Measurements from ENCODE around the gene STK32B. TPM values are rescaled to one million over a fixed set of nuclear protein-coding genes. Genes with fewer than 3 reads are reported as not detected.

STK32B gene
- total and polyA plus RNA-seq, 2 donors (not counting 1 experiment from before 2014, with no cell fraction given) = 0.22 to 0.30 TPM

DNA sequence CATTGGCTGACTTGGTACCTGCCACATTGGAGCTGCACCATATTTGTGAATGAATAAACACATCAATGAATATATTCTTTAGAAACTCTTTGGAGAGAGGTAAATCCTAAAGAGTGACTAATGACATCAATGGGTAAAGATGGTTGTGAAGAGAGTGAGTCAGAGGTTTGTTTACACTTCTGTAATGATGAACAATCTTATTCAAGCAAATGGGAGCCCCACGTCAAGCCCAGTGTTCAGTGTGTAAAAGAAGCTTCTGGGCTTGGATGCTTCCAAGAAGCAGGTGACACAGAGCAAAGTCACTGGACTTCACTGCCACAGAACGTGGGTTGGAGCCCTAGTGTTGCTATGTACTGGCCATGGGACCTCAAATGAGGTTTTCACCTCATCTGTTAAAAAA, 319.0 kb downstream of the STK32B start:
- ChIA-PET CTCF (no interaction called here), POLR2A (no interaction called here)
- 88% methylated on average over 1 of the region's 2 CpGs for WGBS (ENCODE audit: insufficient coverage)
- Histone ChIP-seq H3K9ac (ENCODE audit: low read length) (no peak overlapping the region), H3K4me2 (replicated peaks; ENCODE audit: low read depth, low read length, poor library complexity, severe bottlenecking) (no peak overlapping the region), H3K27ac (ENCODE audit: low read length in 2 of 2) (no peak overlapping the region), H2AFZ (ENCODE audit: insufficient read depth, low read depth, low read length, poor library complexity, severe bottlenecking) (no peak overlapping the region), H4K20me1 (ENCODE audit: control insufficient read depth, insufficient read depth, low read length, poor library complexity, severe bottlenecking) (no peaks in the 10 kb centered on the region), H3K27me3 (replicated peaks in 1 of 4; ENCODE audit: control extremely low read depth in 1 of 4, control insufficient read depth in 3 of 4, insufficient read depth in 4 of 4, low read length in 3 of 4) (no peaks in the 10 kb centered on the region), H3K79me2 (ENCODE audit: control insufficient read depth, insufficient read depth, low read length) (no peaks in the 10 kb centered on the region), H3K36me3 (replicated peaks in 1 of 2; ENCODE audit: control extremely low read depth in 1 of 2, control insufficient read depth in 1 of 2, extremely low read depth in 1 of 2, insufficient read depth in 2 of 2, low read length in 1 of 2) (no peaks in the 10 kb centered on the region), H3K4me3 (ENCODE audit: control extremely low read depth in 1 of 5, extremely low read depth in 1 of 5, insufficient read depth in 1 of 5, low read depth in 2 of 5, low read length in 4 of 5) (no peak overlapping the region), H3K4me1 (ENCODE audit: control insufficient read depth in 2 of 2, insufficient read depth in 2 of 2, low read length in 2 of 2) (no peaks in the 10 kb centered on the region), H3K9me3 (ENCODE audit: control extremely low read depth in 1 of 3, control insufficient read depth in 2 of 3, insufficient read depth in 1 of 3, low read length in 2 of 3) (peaks cover 0 to 4% (median 0%) of the 10 kb centered on the region in 3 donors)
- no peak overlapping the region for H3K27ac Mint-ChIP-seq
- no peak overlapping the region for H3K4me3 Mint-ChIP-seq
- no peak for TF ChIP-seq EZH2 (IDR thresholded peaks at IDR 0.05; ENCODE audit: borderline replicate concordance, insufficient read depth, low read depth, low read length, poor library complexity, severe bottlenecking)
- TF ChIP-seq CTCF (IDR thresholded peaks at IDR 0.05) = no peak
- intact Hi-C loops (cut with micrococcal nuclease) = no loop called here
- H3K27me3 Mint-ChIP-seq = no peaks in the 10 kb centered on the region
- DNase-seq (no peak), ATAC-seq (ENCODE audit: low read depth) (no peak)
- peaks cover 4% of the 10 kb centered on the region for H3K9me3 Mint-ChIP-seq (ENCODE audit: insufficient read depth)
- H3K4me1 Mint-ChIP-seq = no peaks in the 10 kb centered on the region

DNA sequence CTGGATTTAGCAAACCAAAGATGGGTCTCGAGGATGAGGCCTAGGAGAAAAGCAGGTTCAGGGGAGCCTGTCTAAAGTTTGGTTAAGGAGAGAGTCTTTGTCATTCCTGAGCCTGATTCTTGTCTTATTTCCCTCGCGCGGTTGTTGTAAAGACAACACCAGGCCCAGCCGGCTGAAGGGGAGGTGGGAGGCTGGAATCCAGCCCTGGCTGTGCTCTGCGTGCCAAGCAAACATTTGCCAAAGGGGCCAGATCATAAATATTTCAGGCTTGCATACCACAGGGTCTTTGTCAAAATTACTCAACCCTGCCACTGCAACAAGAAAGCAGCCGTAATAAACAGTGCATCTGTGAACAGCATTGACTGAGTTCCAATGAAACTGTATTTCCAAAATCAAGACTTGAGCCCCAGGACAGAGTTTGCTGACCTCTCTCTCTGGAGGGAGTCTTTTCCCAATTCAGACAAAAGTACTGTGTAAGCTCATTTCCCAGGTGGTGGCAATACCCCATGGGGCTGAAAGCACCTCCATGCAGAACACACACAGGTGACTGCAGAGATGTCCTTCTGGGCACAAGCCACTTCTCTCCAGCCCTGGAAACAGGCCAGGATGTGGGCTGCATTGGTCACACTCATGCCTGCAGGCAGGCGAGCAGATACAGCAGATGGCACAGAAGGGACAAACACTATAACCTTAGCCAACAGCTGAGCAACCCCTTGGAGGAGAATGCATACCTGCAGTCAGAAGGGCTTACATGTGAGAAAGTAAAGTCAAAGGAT, 320.3 kb downstream of the STK32B start:
- no peak for ATAC-seq (ENCODE audit: low read depth)
- 95% methylated on average over 8 of the region's 8 CpGs for WGBS (ENCODE audit: insufficient coverage)
- no peak for DNase-seq
- H3K4me3 ChIP-seq (ENCODE audit: control extremely low read depth in 1 of 5, extremely low read depth in 1 of 5, insufficient read depth in 1 of 5, low read depth in 2 of 5, low read length in 4 of 5) = no peak overlapping the region
- peaks cover 4% of the 10 kb centered on the region for H3K9me3 Mint-ChIP-seq (ENCODE audit: insufficient read depth)
- H3K27me3 ChIP-seq (replicated peaks in 1 of 4; ENCODE audit: control extremely low read depth in 1 of 4, control insufficient read depth in 3 of 4, insufficient read depth in 4 of 4, low read length in 3 of 4) = no peaks in the 10 kb centered on the region
- CTCF ChIA-PET = no interaction called here
- H3K9me3 ChIP-seq (ENCODE audit: control extremely low read depth in 1 of 3, control insufficient read depth in 2 of 3, insufficient read depth in 1 of 3, low read length in 2 of 3) = peaks cover 0 to 11% (median 0%) of the 10 kb centered on the region in 3 donors
- no peak overlapping the region for H3K4me2 ChIP-seq (replicated peaks; ENCODE audit: low read depth, low read length, poor library complexity, severe bottlenecking)
- H3K4me3 Mint-ChIP-seq = no peak overlapping the region
- POLR2A ChIA-PET = no interaction called here
- no peaks in the 10 kb centered on the region for H3K4me1 ChIP-seq (ENCODE audit: control insufficient read depth in 2 of 2, insufficient read depth in 2 of 2, low read length in 2 of 2)
- no peak overlapping the region for H2AFZ ChIP-seq (ENCODE audit: insufficient read depth, low read depth, low read length, poor library complexity, severe bottlenecking)
- no peaks in the 10 kb centered on the region for H3K79me2 ChIP-seq (ENCODE audit: control insufficient read depth, insufficient read depth, low read length)
- H3K27ac Mint-ChIP-seq = no peak overlapping the region
- TF ChIP-seq EZH2 (IDR thresholded peaks at IDR 0.05; ENCODE audit: borderline replicate concordance, insufficient read depth, low read depth, low read length, poor library complexity, severe bottlenecking) = no peak
- no peak for TF ChIP-seq CTCF (IDR thresholded peaks at IDR 0.05)
- H3K27me3 Mint-ChIP-seq = no peaks in the 10 kb centered on the region
- no peaks in the 10 kb centered on the region for H3K4me1 Mint-ChIP-seq
- H3K36me3 ChIP-seq (replicated peaks in 1 of 2; ENCODE audit: control extremely low read depth in 1 of 2, control insufficient read depth in 1 of 2, extremely low read depth in 1 of 2, insufficient read depth in 2 of 2, low read length in 1 of 2) = no peaks in the 10 kb centered on the region
- intact Hi-C loops (cut with micrococcal nuclease) = no loop called here
- H4K20me1 ChIP-seq (ENCODE audit: control insufficient read depth, insufficient read depth, low read length, poor library complexity, severe bottlenecking) = no peaks in the 10 kb centered on the region
- H3K9ac ChIP-seq (ENCODE audit: low read length) = no peak overlapping the region
- no peak overlapping the region for H3K27ac ChIP-seq (ENCODE audit: low read length in 2 of 2)
